ENCODE data around the gene VCAN.

The VCAN gene

GRCh38 chr5:83589786-83590185 lies 118.2 kb downstream of the VCAN start:
- no peaks in the 10 kb centered on the region for H3K9me3 ChIP-seq (ENCODE audit: severe bottlenecking)
- no peak for TF ChIP-seq CTCF (IDR thresholded peaks at IDR 0.05; ENCODE audit: poor library complexity, severe bottlenecking)
- H3K27ac ChIP-seq (ENCODE audit: poor library complexity, severe bottlenecking), result no peak overlapping the region
- DNase-seq (ENCODE audit: low spot score) (no peak), ATAC-seq (ENCODE audit: low read depth) (peak; percentile 58; the same call in 2 of the 3 replicates)
- H3K27me3 ChIP-seq (ENCODE audit: insufficient read depth, poor library complexity, severe bottlenecking), result no peaks in the 10 kb centered on the region
- H3K36me3 ChIP-seq (ENCODE audit: low read depth), result no peaks in the 10 kb centered on the region
- no peaks in the 10 kb centered on the region for H3K4me1 ChIP-seq (ENCODE audit: insufficient read depth, poor library complexity, severe bottlenecking)
- no peak overlapping the region for H3K4me3 ChIP-seq (ENCODE audit: severe bottlenecking)

GRCh38 chr5:83590966-83591365 lies 119.4 kb downstream of the VCAN start:
- TF ChIP-seq CTCF (IDR thresholded peaks at IDR 0.05; ENCODE audit: poor library complexity, severe bottlenecking), result no peak
- ATAC-seq (ENCODE audit: low read depth) (no peak), DNase-seq (ENCODE audit: low spot score) (no peak)
- no peak overlapping the region for H3K4me3 ChIP-seq (ENCODE audit: severe bottlenecking)
- H3K9me3 ChIP-seq (ENCODE audit: severe bottlenecking), result no peaks in the 10 kb centered on the region
- H3K27me3 ChIP-seq (ENCODE audit: insufficient read depth, poor library complexity, severe bottlenecking), result no peaks in the 10 kb centered on the region
- no peak overlapping the region for H3K27ac ChIP-seq (ENCODE audit: poor library complexity, severe bottlenecking)
- H3K4me1 ChIP-seq (ENCODE audit: insufficient read depth, poor library complexity, severe bottlenecking), result no peaks in the 10 kb centered on the region
- no peaks in the 10 kb centered on the region for H3K36me3 ChIP-seq (ENCODE audit: low read depth)

- no peaks in the 10 kb centered on the region for H3K27me3 ChIP-seq (ENCODE audit: insufficient read depth, poor library complexity, severe bottlenecking)
- ATAC-seq (ENCODE audit: low read depth), result no peak
- H3K27ac ChIP-seq (ENCODE audit: poor library complexity, severe bottlenecking), result no peak overlapping the region
- H3K36me3 ChIP-seq (ENCODE audit: low read depth), result no peaks in the 10 kb centered on the region
- no peaks in the 10 kb centered on the region for H3K4me1 ChIP-seq (ENCODE audit: insufficient read depth, poor library complexity, severe bottlenecking)
- no peak overlapping the region for H3K4me3 ChIP-seq (ENCODE audit: severe bottlenecking)
- peak; percentile 51 for TF ChIP-seq CTCF (IDR thresholded peaks at IDR 0.05; ENCODE audit: poor library complexity, severe bottlenecking)
- DNase-seq (ENCODE audit: low spot score), result no peak
- H3K9me3 ChIP-seq (ENCODE audit: severe bottlenecking), result no peaks in the 10 kb centered on the region
Measured at GRCh38 chr5:83595217-83595616, 123.7 kb downstream of the VCAN start.

- no peak overlapping the region for H3K4me3 ChIP-seq (ENCODE audit: severe bottlenecking)
- DNase-seq (ENCODE audit: low spot score) (no peak), ATAC-seq (ENCODE audit: low read depth) (peak; percentile 83)
- H3K27ac ChIP-seq (ENCODE audit: poor library complexity, severe bottlenecking), result no peak overlapping the region
- H3K36me3 ChIP-seq (ENCODE audit: low read depth), result no peaks in the 10 kb centered on the region
- H3K4me1 ChIP-seq (ENCODE audit: insufficient read depth, poor library complexity, severe bottlenecking), result no peaks in the 10 kb centered on the region
- H3K27me3 ChIP-seq (ENCODE audit: insufficient read depth, poor library complexity, severe bottlenecking), result peaks cover 6% of the 10 kb centered on the region
- TF ChIP-seq CTCF (IDR thresholded peaks at IDR 0.05; ENCODE audit: poor library complexity, severe bottlenecking), result peak; percentile 74
- H3K9me3 ChIP-seq (ENCODE audit: severe bottlenecking), result no peaks in the 10 kb centered on the region
Measured at GRCh38 chr5:83608122-83608521, 136.6 kb downstream of the VCAN start.

GRCh38 chr5:83614841-83615240 lies 143.3 kb downstream of the VCAN start:
- DNase-seq (ENCODE audit: low spot score) (no peak), ATAC-seq (ENCODE audit: low read depth) (no peak)
- no peaks in the 10 kb centered on the region for H3K9me3 ChIP-seq (ENCODE audit: severe bottlenecking)
- no peak overlapping the region for H3K4me3 ChIP-seq (ENCODE audit: severe bottlenecking)
- H3K36me3 ChIP-seq (ENCODE audit: low read depth), result no peaks in the 10 kb centered on the region
- no peaks in the 10 kb centered on the region for H3K4me1 ChIP-seq (ENCODE audit: insufficient read depth, poor library complexity, severe bottlenecking)
- H3K27ac ChIP-seq (ENCODE audit: poor library complexity, severe bottlenecking), result no peak overlapping the region
- TF ChIP-seq CTCF (IDR thresholded peaks at IDR 0.05; ENCODE audit: poor library complexity, severe bottlenecking), result no peak
- no peaks in the 10 kb centered on the region for H3K27me3 ChIP-seq (ENCODE audit: insufficient read depth, poor library complexity, severe bottlenecking)
